Fibroblast of skin of left biceps (primary cell): ENCODE results near the gene ERC1.

Experiments used
- DNase-seq, 2 experiments: peaks; one replicate each; pipeline ENCODE4 v3.0.0-alpha.2; 2013; ENCODE audit warnings: low read depth in 2 of 2

Gene ERC1

GRCh38 chr12:1439687-1440086 is 448.7 kb downstream of the ERC1 start:
- DNase-seq, result no peak

GRCh38 chr12:1443421-1444141 is 452.6 kb downstream of the ERC1 start:
- DNase-seq, result peak; percentile 50

GRCh38 chr12:1444142-1444516 is 453.1 kb downstream of the ERC1 start:
- no peak for DNase-seq

GRCh38 chr12:1445807-1446206 is 454.8 kb downstream of the ERC1 start:
- no peak for DNase-seq

GRCh38 chr12:1448336-1448735 is 457.3 kb downstream of the ERC1 start:
- no peak for DNase-seq

GRCh38 chr12:1453810-1454209 is 462.8 kb downstream of the ERC1 start:
- DNase-seq, result no peak

- no peak for DNase-seq
These were observed 465.9 kb downstream of the ERC1 start for GRCh38 chr12:1456885-1457284.

- peak in 1 of 2 experiments; percentile 36 for DNase-seq
These were observed 466.9 kb downstream of the ERC1 start for GRCh38 chr12:1457901-1458300.

- no peak for DNase-seq
These were observed 468.3 kb downstream of the ERC1 start for GRCh38 chr12:1459339-1459738.

- DNase-seq, result no peak
These were observed 472.3 kb downstream of the ERC1 start for GRCh38 chr12:1463073-1463905.

- DNase-seq, result no peak
These were observed 473.9 kb downstream of the ERC1 start for GRCh38 chr12:1464925-1465324.

GRCh38 chr12:1465990-1466389 is 475.0 kb downstream of the ERC1 start:
- DNase-seq, result no peak

- DNase-seq, result no peak
These were observed 475.6 kb downstream of the ERC1 start for GRCh38 chr12:1466481-1467154.

- DNase-seq, result no peak
These were observed 476.7 kb downstream of the ERC1 start for GRCh38 chr12:1467710-1468109.

- DNase-seq, result no peak
These were observed 478.0 kb downstream of the ERC1 start for GRCh38 chr12:1469070-1469469.

- no peak for DNase-seq
These were observed 479.0 kb downstream of the ERC1 start for GRCh38 chr12:1470051-1470450.

GRCh38 chr12:1471224-1471623 is 480.2 kb downstream of the ERC1 start:
- DNase-seq, result no peak

GRCh38 chr12:1473418-1473817 is 482.4 kb downstream of the ERC1 start:
- no peak for DNase-seq

GRCh38 chr12:1474041-1474573 is 483.1 kb downstream of the ERC1 start:
- DNase-seq, result peak; percentile 90 to 91

GRCh38 chr12:1474574-1475153 is 483.6 kb downstream of the ERC1 start:
- DNase-seq, result peak; percentile 83 to 84

- no peak for DNase-seq
These were observed 488.6 kb downstream of the ERC1 start for GRCh38 chr12:1479645-1480044.

- DNase-seq, result no peak
These were observed 490.3 kb downstream of the ERC1 start for GRCh38 chr12:1481326-1481725.
